ENCODE results near the gene CRHR2.
"Not testable (repeated sequence)": the region's sequence is repeated elsewhere in the genome, so short reads cannot be mapped to it uniquely, and the experiment has no call there.

The CRHR2 gene

DNA sequence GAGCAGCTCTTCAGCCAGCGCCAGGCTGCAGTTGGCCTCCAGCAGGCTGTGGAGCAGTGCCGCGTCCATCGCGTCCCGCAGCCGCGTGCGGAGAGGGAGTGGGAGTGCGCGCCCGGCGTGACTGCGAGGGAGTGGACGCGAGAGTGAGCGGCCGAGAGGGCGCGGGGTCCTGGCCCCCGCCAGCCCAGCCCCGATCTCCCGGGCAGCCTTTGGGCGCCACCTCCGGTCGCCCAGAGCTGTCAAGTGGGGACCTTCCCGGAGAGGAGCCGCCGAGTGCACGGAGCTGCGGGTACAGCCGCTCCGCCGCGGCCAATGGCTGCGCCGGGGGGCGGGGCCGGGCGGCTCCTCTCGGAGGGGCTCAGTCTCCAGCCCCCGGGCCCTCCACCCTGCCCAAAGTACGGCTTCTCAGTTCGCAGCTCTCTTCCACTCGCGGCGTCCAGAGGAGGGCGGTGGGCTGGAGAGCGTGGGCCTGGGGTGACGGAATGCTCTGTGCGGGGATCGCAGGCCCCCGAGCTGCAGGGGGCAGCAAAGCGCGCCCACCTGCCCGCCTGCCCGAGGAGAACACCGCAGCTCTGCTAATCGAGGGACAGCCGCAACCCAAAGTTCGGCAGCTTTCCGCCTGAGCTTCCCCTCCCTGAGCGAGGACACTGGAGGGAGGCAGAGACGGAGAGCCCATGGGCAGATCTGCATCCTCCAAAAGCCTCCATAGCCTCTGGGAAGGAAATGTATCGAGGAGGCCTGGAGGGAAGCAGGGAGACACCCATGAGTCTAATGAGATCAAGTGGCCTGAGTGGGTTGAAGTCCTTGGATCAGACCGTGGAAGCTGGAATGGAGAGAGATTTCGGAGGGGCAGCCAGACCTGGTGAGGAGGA lies at the start of gene CRHR2:
CRHR2 (minus strand) TSS at position 245 of the 872 bp plus-strand sequence; CDS start at position 69, 176 bp downstream.
- in situ Hi-C loops (cut with HindIII; ENCODE audit: low sequenced_read_pairs) = no loop called here

DNA sequence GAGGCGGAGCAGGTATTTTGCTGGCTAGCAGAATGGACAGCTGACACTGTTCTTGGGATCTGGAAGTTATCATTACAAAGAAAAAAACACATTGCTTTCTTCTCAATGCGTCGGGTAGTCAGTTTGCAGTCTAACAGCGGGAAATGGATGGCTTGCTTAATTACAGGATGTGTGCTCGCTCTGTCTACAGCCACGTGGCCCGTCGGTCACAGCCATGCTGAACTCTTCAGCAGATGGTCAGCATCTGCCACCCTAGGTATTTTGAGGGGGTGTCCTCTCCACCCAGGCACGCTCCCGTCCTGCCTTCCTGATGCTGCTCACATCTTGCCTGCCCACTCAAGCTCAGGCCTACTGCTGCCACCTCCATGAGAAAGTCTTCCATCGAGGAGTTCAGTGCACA lies 49.3 kb upstream of the CRHR2 start:
- in situ Hi-C loops (cut with HindIII; ENCODE audit: low sequenced_read_pairs) = no loop called here

DNA sequence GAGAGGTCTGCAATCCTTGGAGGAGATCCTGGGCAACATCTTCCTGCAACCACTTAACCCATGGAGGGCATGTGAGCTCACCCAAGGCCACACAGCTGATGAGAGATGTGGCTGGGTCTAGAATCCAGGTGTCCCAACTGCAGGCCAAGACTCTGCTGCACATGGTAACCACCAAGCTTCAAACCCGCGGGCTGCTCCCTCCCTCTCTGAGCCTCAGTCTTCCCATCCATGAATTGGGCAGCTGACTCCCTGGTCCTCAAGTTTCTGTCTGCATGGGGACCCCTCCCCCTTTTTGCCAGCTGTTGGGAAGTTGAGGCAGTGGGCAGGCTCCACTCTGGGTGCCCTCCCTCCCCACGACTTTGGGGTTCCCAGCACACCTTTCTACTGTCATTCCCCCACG lies 48.7 kb upstream of the CRHR2 start:
- in situ Hi-C loops (cut with HindIII; ENCODE audit: low sequenced_read_pairs) = no loop called here

DNA sequence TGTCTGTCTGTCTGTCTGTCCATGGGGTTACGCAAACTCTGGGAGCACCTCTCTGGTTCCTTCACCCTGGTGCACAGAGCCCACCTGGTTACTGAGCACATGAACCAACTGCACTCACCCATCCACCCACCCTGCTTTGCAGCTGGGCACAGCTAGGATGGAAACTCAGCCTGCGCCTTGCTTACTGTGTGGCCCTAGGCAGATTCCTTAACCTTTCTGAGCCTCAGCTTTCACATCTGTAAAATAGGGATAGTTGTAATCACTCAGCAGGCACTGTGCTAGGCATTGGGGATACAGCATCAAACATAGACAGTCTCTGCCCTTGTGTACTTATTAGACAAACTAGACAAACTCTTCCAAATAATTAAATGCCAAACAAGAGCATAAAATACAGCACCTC lies 47.8 kb upstream of the CRHR2 start:
- in situ Hi-C loops (cut with HindIII; ENCODE audit: low sequenced_read_pairs) = no loop called here

DNA sequence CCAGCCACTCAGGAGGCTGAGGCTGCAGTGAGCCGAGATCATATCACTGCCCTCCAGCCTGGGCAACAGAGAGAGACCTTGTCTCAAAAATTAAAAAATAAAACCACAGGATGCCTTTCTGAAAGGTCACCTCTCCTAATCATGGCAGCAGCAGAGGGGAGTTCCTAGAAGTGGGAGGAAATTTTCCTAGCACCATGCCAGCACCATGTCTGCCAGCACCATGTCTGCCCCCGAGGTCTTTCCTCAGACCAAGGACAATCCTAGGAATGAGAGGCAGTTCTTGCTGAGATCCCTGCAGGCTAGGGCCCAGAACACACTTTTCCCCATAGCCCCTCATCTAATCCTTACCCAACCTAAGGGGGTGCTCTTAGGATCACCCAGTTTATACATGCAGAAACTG lies 47.4 kb upstream of the CRHR2 start:
- in situ Hi-C loops (cut with HindIII; ENCODE audit: low sequenced_read_pairs) = no loop called here

DNA sequence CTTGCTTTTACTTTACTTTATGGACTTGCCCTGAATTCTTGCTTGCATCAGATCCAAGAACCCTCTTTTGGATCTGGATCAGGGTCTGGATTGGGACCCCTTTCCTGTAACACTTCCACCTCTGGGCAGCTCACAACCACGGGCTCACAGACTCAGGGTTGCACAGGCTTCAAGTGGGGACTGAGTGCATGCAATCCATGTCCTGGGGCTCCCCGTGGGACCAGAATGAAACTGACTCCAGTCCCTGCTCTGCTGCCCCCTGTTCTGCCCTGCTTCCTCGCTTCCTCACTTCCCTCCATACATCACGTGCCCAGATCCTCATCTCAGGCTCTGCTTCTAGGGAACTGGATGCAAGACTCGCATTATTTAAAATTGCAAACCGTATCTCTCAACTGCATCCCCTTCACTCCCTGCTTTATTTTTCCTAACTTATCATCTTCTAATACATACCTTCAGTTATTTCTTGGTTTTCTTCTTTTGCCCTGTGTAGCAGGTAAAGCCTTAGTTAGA lies 46.4 kb upstream of the CRHR2 start:
- in situ Hi-C loops (cut with HindIII; ENCODE audit: low sequenced_read_pairs) = no loop called here

DNA sequence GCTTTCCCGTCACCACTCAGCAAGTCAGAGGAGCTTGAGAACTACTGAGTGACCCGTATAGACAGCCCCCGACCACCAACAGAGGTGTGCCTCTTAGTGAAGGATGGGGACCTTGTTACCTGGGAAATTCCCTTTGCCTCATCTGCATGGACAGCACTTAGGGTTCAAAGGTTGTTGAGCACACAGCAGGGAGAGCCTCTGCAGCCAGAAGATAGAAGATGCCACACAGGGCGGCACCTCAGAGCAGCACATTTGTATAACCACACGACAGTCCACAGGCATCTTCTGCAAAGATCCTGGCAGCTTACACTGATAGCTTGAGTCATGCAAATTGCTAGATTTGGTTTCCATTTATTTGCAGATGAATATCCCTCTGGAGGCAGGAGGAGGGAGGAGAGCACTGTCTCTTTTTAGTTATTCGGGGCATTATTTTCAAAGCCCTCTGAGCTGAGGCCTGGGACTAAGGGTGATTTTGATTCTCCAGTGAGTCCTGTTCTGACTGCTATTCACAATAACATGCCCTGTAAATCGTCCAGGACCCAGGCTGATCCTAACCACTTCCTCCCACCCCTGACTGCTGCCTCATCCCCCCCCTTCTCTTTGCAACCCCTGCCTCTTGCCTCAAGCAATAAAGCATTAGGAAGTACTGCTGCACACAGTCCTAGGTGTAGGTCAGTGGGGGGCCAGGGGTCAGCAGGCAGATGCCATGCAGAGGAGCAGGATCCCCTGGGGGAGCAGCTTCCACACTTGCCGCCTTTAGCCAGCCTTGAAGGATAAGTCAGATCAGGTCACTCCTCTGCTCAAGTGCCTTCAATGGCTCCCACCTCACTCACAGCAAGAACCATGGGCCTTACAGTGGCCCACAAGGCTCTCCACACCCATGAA lies 45.0 kb upstream of the CRHR2 start:
- in situ Hi-C loops (cut with HindIII; ENCODE audit: low sequenced_read_pairs) = no loop called here

DNA sequence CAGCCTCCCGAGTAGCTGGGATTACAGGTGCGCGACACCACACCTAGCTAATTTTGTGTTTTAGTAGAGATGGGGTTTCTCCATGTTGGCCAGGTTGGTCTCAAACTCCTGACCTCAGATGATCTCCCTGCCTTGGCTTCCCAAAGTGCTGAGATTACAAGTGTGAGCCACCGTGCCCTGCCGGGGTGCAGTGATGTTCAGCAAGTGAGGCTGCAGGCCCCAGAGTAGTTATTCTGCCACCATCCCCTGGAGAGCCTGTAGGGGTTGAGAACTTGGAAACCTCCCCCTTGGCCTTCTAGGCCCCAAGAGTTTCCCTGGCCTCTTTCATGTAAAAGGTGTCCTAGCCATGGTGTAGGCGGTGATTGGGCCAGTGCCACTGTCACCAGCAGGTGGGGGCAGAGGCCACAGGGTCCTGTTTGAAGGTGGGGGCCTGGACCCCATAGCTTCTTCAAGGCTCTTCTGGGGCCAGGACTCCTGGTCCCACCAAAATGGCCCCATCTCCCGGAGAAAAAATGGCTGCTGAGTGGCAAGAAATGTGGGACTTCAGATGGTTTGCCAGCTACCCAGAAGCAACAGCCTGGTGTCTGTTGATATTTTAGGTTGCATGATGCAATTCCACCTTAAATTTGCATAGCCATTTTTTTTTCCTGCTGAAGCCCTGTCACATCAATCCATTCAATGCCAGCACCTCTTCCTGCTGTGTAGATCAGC lies 44.2 kb upstream of the CRHR2 start:
- in situ Hi-C loops (cut with HindIII; ENCODE audit: low sequenced_read_pairs) = no loop called here

DNA sequence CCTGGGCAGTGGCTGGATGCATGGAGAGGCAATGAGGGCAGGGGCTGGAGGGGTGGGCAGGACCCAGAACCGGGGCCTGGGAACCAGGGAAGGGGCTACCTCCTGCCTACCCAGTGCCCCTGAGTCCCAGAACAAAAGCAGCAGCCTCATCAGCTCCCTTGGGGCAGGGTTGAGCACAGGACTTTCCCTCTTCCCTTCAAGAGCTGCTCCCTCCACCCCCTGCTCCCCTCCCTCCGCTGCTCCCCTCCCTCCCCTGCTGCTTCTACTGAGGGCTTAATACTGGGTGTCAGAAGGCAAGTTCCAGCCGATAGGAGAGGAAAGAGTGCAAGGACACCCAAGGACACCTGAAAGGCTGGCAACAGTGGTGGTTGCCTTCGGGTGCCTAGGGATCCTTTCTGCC lies 41.5 kb upstream of the CRHR2 start:
- in situ Hi-C loops (cut with HindIII; ENCODE audit: low sequenced_read_pairs) = no loop called here

DNA sequence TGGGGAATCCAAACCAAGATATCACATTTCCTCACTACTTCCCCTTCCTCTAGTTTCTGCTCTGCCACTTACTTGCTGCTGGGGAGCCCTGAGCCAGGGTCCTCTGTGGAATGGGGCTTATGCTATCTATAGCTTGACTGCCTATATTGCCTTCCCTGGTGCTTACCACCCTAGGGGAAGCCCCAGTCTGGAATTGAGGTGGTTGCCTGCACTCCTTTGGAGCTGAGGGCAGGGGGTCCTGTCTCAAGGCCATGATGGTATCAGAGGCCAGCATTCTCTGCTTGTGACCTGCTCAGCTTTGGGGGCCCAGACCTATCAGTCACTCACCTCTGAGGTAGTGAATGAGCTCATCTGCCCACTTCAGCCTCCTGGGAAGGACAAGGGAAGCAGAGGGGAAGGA lies 40.4 kb upstream of the CRHR2 start:
- in situ Hi-C loops (cut with HindIII; ENCODE audit: low sequenced_read_pairs) = no loop called here

DNA sequence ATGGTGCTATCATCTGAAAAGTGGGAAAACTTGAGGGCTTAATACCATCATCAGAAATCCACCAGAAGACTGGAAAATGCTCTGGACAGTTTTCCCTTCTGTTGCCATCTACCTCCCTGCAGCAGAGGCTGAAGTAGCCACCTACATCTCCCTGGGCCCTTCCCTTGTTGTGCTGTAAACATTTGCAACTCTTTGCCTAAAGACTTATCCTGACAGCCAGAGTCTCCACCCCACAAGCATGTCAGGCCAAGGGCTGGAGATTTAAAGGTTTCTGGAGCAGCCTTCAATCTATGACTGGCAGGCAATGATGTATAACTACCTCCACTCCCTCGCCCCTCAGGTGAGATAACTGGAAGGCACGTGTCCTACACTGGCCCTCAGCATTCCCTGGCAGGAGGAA lies 39.9 kb upstream of the CRHR2 start:
- in situ Hi-C loops (cut with HindIII; ENCODE audit: low sequenced_read_pairs) = no loop called here

DNA sequence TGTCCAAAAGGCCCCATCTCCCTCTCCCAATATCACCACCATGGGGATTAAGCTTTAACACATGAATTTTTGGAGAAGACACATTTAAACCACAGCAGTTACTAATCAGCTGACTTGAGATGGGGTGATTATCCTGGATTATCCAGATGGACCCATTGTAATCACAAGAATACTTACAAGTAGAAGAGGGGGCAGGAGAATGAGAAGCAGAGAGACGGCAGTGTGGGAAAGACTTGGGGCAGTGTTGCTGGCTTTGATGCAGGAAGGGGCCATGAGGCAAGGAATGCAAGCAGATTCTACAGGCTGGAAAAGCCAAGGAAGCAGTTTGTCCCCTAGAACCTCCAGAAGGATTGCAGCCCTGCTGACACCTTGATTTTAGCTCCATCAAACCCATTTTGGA lies 39.0 kb upstream of the CRHR2 start:
- in situ Hi-C loops (cut with HindIII; ENCODE audit: low sequenced_read_pairs) = no loop called here

DNA sequence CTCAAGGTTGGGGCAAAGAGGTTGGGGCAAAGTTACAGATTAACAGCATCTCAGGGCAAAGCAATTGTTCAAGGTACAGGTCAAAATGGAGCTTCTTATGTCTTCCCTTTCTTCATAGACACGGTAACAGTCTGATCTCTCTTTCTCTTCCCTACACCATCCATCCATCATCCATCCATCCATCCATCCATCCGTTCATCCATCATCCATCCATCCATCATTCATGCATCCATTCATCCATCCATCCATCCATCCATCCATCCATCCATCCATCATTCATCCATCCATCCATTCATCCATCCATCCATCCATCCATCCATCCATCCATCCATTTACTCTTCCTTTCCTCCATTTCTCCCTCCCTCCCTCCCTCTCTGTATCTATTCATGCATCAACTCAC lies 37.2 kb upstream of the CRHR2 start:
- in situ Hi-C loops (cut with HindIII; ENCODE audit: low sequenced_read_pairs) = not testable (repeated sequence)

DNA sequence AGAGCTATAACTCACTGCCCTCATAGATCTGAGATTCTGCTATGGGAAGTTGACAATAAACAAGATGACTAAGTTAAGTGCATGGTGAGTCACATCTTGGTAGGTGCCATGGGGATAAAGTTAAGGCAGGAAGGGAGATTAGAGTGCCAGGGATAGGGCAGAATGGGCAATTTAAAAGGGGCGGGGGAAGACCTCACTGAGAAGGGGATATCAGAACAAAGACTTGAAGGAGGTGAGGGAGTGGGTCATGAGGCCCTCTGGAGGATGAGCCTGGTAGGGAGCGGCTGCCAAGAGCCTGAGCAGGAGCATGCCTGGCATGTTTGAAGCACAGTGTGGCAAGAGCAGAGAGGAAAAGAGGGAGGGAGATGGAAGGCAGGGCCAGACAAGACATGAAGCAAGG lies 34.9 kb upstream of the CRHR2 start:
- in situ Hi-C loops (cut with HindIII; ENCODE audit: low sequenced_read_pairs) = no loop called here

DNA sequence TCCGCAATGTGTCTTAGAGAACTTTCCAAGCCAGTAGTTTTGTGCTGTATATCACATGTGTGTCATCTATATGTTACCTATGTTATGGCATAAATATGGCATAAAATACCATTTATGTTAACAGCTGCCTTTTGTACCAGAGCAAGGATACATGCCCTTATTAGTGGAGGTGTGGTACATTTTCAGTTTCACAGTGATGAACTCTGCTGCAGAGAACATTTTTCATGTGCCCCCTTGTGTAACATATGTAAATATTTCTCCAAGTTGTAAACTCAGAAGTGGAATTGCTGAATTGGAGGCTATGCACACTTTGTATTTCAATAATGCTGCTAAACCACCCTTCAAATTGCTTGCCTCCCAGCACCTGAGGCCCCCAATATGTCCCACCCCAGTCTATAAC lies 31.9 kb upstream of the CRHR2 start:
- in situ Hi-C loops (cut with HindIII; ENCODE audit: low sequenced_read_pairs) = no loop called here

DNA sequence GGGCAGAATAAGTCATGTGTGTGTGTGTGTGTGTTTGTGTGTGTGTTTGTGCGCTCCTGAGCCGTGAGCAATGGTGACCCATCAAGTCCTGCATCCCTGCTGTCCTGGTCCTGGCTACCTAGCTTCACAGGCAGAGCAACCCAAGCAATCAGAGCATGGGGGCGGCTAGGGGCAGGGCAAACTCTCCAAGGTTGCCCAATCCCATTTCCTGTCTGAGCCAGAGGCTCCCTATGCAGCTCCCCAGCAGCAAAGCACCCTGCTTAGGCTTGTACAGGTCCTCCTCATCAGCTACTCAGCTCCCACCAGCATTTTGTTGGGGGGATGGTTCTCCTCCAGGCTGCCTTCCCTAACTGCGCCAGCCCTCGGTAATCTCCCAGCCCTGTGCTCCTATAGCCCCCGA lies 31.1 kb upstream of the CRHR2 start:
- in situ Hi-C loops (cut with HindIII; ENCODE audit: low sequenced_read_pairs) = no loop called here

DNA sequence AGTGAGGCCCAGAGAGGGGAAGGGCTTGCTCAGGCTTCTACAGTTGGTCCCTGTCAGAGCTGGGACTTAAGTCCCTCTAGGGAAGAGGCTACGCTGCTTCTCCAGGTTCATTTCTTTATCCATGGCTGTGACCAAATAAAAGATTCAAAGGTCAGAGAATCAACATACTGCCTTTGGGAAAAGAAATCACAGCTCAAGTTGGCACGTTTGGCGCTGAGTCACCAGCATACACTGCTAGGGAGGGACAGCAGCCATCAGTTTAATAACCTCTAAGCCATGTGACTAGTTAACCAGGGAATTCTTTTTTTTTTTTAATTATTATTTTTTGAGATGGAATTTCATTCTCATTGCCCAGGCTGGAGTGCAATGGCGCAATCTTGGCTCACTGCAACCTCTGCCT lies 28.4 kb upstream of the CRHR2 start:
- in situ Hi-C loops (cut with HindIII; ENCODE audit: low sequenced_read_pairs) = no loop called here

DNA sequence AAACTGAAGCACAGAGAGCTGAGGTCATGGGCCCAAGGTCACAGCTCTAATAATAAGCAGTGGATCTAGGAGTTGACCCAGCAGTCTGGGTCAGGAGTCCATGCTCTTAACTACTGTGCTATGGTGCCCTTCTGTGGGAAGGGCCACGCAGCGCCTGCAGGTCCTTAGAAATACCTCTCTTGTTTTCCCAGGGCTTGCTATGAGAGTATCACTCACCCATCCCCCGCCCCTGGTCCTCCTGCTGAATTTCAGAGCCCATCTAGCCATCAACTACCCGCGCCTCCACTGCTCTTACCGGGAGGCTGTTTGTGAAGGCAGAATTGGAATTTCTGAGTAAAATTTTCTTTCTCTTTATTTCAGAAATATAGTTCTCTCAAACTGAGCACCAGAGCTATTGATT lies 27.3 kb upstream of the CRHR2 start:
- in situ Hi-C loops (cut with HindIII; ENCODE audit: low sequenced_read_pairs) = no loop called here

DNA sequence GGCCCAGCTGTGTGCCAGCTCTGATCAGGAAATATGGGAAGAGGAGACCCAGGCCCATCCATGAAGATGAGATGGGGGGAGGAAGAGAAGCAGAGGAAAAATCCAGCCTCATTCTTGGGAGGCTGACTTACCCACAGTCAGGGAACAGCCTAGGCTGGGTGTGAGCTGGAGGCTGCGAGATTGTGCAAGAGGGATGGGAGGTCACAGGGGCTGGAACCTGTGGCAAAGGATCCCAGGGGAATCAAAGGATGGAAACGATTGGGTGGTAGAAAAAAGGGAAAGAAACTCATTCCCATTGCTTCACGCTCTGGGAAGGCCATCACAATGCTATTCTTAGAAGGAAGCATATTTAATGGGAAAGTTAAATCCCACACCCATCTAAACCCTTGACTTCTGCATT lies 26.7 kb upstream of the CRHR2 start:
- in situ Hi-C loops (cut with HindIII; ENCODE audit: low sequenced_read_pairs) = no loop called here

DNA sequence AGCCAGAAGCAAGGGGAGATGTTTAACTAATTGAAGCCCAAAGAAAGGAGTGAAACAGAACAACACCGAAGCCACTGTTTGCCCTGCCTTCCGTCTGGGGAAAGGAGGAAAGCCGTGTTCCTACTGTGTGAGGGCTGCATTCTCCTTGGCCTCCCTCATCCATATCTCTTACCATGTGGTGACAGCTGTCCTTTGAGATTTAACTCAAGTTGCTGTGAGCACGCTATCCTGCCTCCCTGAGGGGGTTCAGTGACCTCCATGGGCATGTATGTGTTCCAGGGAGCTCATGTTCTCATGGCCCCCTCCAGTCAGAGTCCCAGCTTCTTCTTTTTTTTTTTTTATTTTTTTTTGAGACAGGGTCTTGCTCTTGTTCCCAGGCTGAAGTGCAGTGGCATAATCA lies 26.2 kb upstream of the CRHR2 start:
- in situ Hi-C loops (cut with HindIII; ENCODE audit: low sequenced_read_pairs) = no loop called here

All from DLD1 (cell line).